ENCODE results near the gene COL7A1. TPM values are rescaled to one million over a fixed set of nuclear protein-coding genes. Genes with fewer than 3 reads are reported as not detected.
A peak's percentile ranks its signal among the peaks of the same experiment; 100 is the strongest.

Gene COL7A1
- total RNA-seq, 2 experiments from 2014 or later = 1.6 to 2.2 TPM

GRCh38 chr3:48576647-48577046 is 18.5 kb downstream of the COL7A1 start:
- TF ChIP-seq, protein P1, sequence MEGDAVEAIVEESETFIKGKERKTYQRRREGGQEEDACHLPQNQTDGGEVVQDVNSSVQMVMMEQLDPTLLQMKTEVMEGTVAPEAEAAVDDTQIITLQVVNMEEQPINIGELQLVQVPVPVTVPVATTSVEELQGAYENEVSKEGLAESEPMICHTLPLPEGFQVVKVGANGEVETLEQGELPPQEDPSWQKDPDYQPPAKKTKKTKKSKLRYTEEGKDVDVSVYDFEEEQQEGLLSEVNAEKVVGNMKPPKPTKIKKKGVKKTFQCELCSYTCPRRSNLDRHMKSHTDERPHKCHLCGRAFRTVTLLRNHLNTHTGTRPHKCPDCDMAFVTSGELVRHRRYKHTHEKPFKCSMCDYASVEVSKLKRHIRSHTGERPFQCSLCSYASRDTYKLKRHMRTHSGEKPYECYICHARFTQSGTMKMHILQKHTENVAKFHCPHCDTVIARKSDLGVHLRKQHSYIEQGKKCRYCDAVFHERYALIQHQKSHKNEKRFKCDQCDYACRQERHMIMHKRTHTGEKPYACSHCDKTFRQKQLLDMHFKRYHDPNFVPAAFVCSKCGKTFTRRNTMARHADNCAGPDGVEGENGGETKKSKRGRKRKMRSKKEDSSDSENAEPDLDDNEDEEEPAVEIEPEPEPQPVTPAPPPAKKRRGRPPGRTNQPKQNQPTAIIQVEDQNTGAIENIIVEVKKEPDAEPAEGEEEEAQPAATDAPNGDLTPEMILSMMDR (IDR thresholded peaks at IDR 0.05) = no peak
- DNase-seq (no peak), ATAC-seq (no peak)
- CTCF ChIA-PET = no interaction called here
- intact Hi-C loops (cut with micrococcal nuclease) = no loop called here
- H3K9me3 Mint-ChIP-seq = no peaks in the 10 kb centered on the region
- POLR2A ChIA-PET = no interaction called here
- H3K36me3 Mint-ChIP-seq (ENCODE audit: low read depth) = no peaks in the 10 kb centered on the region
- H3K4me3 Mint-ChIP-seq = no peak overlapping the region
- H3K4me1 Mint-ChIP-seq (ENCODE audit: low read depth) = no peaks in the 10 kb centered on the region
- H3K27me3 Mint-ChIP-seq = no peaks in the 10 kb centered on the region
- no peak overlapping the region for H3K27ac Mint-ChIP-seq

GRCh38 chr3:48575366-48575765 is 19.8 kb downstream of the COL7A1 start:
- H3K9me3 Mint-ChIP-seq = no peaks in the 10 kb centered on the region
- no peaks in the 10 kb centered on the region for H3K4me1 Mint-ChIP-seq (ENCODE audit: low read depth)
- no peak overlapping the region for H3K27ac Mint-ChIP-seq
- ChIA-PET POLR2A (no interaction called here), CTCF (no interaction called here)
- TF ChIP-seq, protein P1 (IDR thresholded peaks at IDR 0.05) = no peak
- ATAC-seq (no peak), DNase-seq (no peak)
- intact Hi-C loops (cut with micrococcal nuclease) = no loop called here
- H3K4me3 Mint-ChIP-seq = no peak overlapping the region
- H3K36me3 Mint-ChIP-seq (ENCODE audit: low read depth) = no peaks in the 10 kb centered on the region
- no peaks in the 10 kb centered on the region for H3K27me3 Mint-ChIP-seq

DNA sequence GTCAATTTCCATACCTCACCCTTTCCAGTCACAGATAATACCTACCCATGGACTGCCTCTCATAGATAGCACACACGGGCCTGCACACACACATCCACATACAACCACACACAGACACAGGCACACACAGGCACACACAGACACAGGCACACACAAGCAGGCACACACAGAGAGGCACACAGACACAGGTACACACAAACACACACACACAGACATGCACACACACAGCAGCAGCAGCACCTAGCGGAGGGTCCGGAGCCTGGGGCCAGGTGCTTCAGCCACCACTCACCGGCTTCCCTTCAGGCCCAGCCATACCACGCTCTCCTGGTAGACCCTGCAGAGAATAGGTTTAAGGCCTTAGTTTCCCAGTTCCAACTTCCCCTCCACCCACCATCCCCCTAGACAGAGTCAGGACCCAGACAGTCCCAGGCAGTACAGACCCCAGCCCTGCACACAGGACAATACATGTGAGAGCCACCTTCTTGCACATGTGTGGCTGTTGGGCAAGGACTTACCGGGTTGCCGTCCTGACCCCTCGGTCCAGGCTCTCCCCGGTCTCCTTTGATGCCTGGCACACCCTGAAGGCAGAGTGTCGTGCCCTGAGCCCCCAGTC is 21.1 kb downstream of the COL7A1 start:
- Mint-ChIP-seq H3K27me3 (no peaks in the 10 kb centered on the region), H3K36me3 (ENCODE audit: low read depth) (no peaks in the 10 kb centered on the region), H3K9me3 (no peaks in the 10 kb centered on the region), H3K4me1 (ENCODE audit: low read depth) (no peaks in the 10 kb centered on the region), H3K27ac (no peak overlapping the region), H3K4me3 (no peak overlapping the region)
- TF ChIP-seq, protein P1 (IDR thresholded peaks at IDR 0.05) = no peak
- POLR2A ChIA-PET = no interaction called here
- DNase-seq (no peak), ATAC-seq (peak; percentile 23)
- intact Hi-C loops (cut with micrococcal nuclease) = no loop called here
- CTCF ChIA-PET = no interaction called here

DNA sequence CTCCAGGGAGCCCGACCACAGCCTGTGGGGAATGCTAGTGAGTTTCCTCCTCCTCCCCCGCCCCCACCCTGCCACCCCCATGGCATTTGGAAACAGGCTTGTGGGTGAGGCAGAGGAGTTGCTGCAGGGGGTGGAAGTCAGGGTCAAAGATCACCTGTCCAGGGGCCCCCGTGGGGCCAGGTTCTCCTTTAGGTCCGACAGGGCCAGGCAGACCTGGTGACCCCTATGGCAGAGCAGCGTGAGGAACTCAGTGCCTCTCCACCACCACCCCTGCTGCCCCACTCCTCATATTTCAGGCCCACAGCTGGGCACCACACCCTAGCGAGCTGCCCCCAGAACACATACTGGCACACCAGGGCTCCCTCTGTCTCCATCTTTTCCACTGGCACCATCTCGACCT is 22.6 kb downstream of the COL7A1 start:
- DNase-seq (no peak), ATAC-seq (no peak)
- Mint-ChIP-seq H3K9me3 (no peaks in the 10 kb centered on the region), H3K4me3 (no peak overlapping the region), H3K27ac (no peak overlapping the region), H3K27me3 (no peaks in the 10 kb centered on the region), H3K4me1 (ENCODE audit: low read depth) (no peaks in the 10 kb centered on the region), H3K36me3 (ENCODE audit: low read depth) (no peaks in the 10 kb centered on the region)
- intact Hi-C loops (cut with micrococcal nuclease) = no loop called here
- ChIA-PET POLR2A (no interaction called here), CTCF (no interaction called here)
- TF ChIP-seq, protein P1 (IDR thresholded peaks at IDR 0.05) = no peak

GRCh38 chr3:48571938-48572337 is 23.2 kb downstream of the COL7A1 start:
- DNase-seq (no peak), ATAC-seq (no peak)
- no peaks in the 10 kb centered on the region for H3K27me3 Mint-ChIP-seq
- H3K27ac Mint-ChIP-seq = no peak overlapping the region
- intact Hi-C loops (cut with micrococcal nuclease) = no loop called here
- no peaks in the 10 kb centered on the region for H3K4me1 Mint-ChIP-seq (ENCODE audit: low read depth)
- POLR2A ChIA-PET = no interaction called here
- TF ChIP-seq, protein P1 (IDR thresholded peaks at IDR 0.05) = no peak
- CTCF ChIA-PET = no interaction called here
- no peak overlapping the region for H3K4me3 Mint-ChIP-seq
- H3K9me3 Mint-ChIP-seq = no peaks in the 10 kb centered on the region
- no peaks in the 10 kb centered on the region for H3K36me3 Mint-ChIP-seq (ENCODE audit: low read depth)
